ENCODE results near the gene PTPN7.

GRCh38 chr1:202133496-202133895, 26.9 kb downstream of the PTPN7 start:
- TF ChIP-seq, protein P1, sequence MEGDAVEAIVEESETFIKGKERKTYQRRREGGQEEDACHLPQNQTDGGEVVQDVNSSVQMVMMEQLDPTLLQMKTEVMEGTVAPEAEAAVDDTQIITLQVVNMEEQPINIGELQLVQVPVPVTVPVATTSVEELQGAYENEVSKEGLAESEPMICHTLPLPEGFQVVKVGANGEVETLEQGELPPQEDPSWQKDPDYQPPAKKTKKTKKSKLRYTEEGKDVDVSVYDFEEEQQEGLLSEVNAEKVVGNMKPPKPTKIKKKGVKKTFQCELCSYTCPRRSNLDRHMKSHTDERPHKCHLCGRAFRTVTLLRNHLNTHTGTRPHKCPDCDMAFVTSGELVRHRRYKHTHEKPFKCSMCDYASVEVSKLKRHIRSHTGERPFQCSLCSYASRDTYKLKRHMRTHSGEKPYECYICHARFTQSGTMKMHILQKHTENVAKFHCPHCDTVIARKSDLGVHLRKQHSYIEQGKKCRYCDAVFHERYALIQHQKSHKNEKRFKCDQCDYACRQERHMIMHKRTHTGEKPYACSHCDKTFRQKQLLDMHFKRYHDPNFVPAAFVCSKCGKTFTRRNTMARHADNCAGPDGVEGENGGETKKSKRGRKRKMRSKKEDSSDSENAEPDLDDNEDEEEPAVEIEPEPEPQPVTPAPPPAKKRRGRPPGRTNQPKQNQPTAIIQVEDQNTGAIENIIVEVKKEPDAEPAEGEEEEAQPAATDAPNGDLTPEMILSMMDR (IDR thresholded peaks at IDR 0.05) = no peak
- no peak for TF ChIP-seq POLR2A (IDR thresholded peaks at IDR 0.05)
